ENCODE data around the gene PTTG1IP.

DNA sequence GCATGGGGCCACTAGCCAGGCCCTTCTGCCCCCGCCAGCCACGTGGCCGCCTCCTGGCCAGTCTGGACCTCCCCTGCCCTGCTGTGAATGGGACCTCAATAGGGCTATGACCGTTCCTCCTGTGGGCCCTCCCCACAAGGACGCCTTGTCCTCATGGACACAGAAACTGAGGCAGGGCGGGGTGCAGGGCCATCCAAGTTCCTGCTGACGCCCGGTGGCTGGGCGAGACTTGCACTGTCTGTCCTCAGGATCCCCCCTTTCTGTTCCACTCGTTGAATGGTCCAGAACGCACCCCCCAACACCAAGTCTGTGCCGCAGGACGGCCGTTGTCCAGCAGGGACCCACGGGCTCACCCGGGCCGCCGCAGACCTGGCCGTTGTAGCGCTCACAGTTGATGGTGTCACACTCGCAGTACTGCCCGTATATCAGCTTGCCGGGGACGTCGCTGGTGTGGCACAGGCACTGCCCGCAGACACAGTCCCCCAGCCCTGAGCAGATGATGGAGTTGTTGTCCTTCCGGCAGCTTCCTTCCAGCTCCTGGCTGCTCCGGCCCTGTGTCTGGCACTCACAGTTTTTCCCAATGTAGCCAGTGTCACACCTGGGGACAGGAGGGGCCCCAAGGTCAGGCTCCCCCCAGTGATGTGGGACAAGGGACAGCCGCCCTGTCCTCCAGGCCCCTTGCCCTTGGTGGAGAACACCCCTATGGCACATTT, 16.3 kb upstream of the PTTG1IP start:
- TF ChIP-seq POLR2A (IDR thresholded peaks at IDR 0.05; ENCODE audit: extremely low read depth, insufficient read length) (no peak), MYC (IDR thresholded peaks at IDR 0.05; ENCODE audit: low read depth, low read length) (no peak)
- TF ChIP-seq, protein P1, sequence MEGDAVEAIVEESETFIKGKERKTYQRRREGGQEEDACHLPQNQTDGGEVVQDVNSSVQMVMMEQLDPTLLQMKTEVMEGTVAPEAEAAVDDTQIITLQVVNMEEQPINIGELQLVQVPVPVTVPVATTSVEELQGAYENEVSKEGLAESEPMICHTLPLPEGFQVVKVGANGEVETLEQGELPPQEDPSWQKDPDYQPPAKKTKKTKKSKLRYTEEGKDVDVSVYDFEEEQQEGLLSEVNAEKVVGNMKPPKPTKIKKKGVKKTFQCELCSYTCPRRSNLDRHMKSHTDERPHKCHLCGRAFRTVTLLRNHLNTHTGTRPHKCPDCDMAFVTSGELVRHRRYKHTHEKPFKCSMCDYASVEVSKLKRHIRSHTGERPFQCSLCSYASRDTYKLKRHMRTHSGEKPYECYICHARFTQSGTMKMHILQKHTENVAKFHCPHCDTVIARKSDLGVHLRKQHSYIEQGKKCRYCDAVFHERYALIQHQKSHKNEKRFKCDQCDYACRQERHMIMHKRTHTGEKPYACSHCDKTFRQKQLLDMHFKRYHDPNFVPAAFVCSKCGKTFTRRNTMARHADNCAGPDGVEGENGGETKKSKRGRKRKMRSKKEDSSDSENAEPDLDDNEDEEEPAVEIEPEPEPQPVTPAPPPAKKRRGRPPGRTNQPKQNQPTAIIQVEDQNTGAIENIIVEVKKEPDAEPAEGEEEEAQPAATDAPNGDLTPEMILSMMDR (IDR thresholded peaks at IDR 0.05; ENCODE audit: low read depth, low read length): no peak
- TF ChIP-seq, protein P2, sequence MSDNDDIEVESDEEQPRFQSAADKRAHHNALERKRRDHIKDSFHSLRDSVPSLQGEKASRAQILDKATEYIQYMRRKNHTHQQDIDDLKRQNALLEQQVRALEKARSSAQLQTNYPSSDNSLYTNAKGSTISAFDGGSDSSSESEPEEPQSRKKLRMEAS (IDR thresholded peaks at IDR 0.05; ENCODE audit: low read depth, low read length): no peak
